ENCODE data around the gene TOPBP1. TPM values are rescaled to one million over a fixed set of nuclear protein-coding genes. Genes with fewer than 3 reads are reported as not detected.

TOPBP1 gene
- total and polyA plus RNA-seq, 2 donors (not counting 3 experiments of a cell fraction or from before 2014, with no cell fraction given): 23.3 to 42.2 TPM

DNA sequence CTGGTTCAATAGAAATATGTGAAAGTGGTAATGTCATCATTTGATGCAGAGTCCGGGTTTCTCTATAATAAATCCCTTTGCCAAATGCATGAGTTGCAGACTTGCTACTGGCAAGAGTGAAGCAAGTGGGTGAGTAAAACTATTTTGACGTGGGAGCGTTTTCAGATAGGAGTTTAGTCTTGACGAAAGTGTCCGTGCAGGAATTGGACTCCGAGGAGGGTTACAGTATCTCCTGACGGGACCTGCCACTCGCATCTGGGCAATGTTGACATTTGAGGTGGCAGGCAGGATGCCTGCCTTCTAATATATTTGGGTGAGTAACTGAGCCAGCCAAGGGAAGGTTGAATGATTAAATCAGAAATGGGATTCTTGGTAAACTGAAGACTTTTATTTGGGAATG is 72.2 kb downstream of the TOPBP1 start:
- intact Hi-C loops (cut with micrococcal nuclease): no loop called here
- Histone ChIP-seq H3K4me1 (ENCODE audit: control insufficient read depth, extremely low read depth, insufficient read depth, low read length) (peaks cover 18% of the 10 kb centered on the region), H3K9me3 (replicated peaks; ENCODE audit: control insufficient read depth, insufficient read depth, low read length) (no peaks in the 10 kb centered on the region), H3K27ac (ENCODE audit: insufficient read depth, low read depth, low read length) (no peak overlapping the region), H3K27me3 (ENCODE audit: control insufficient read depth in 2 of 2, insufficient read depth in 2 of 2, low read length in 2 of 2) (no peaks in the 10 kb centered on the region), H3K79me2 (ENCODE audit: control insufficient read depth, insufficient read depth, low read length) (peaks cover 15% of the 10 kb centered on the region), H3K4me2 (ENCODE audit: insufficient read depth, low read length) (no peak overlapping the region), H2AFZ (ENCODE audit: low read depth, low read length) (no peak overlapping the region), H3K36me3 (ENCODE audit: control insufficient read depth in 2 of 2, extremely low read depth in 1 of 2, insufficient read depth in 2 of 2, low read length in 2 of 2) (peaks cover 17 to 34% of the 10 kb centered on the region in 2 experiments), H3K9me1 (replicated peaks; ENCODE audit: control insufficient read depth, extremely low read depth, insufficient read depth, low read length) (no peaks in the 10 kb centered on the region), H3K9ac (replicated peaks; ENCODE audit: extremely low read depth, insufficient read depth, low read length) (no peak overlapping the region), H3K4me3 (replicated peaks in 1 of 3; ENCODE audit: insufficient read depth in 1 of 3, low read depth in 1 of 3, low read length in 3 of 3) (no peak overlapping the region), H4K20me1 (replicated peaks; ENCODE audit: control insufficient read depth, extremely low read depth, insufficient read depth, low read length) (peaks cover 2% of the 10 kb centered on the region)
- BruUV-seq (replicated peaks): no TSS peak
- DNase-seq (ENCODE audit: low read depth, low spot score) (no peak), FAIRE-seq (no peak)
- TF ChIP-seq POLR2A (IDR thresholded peaks at IDR 0.05; ENCODE audit: low read depth, low read length) (no peak), FOS (IDR thresholded peaks at IDR 0.05; ENCODE audit: borderline replicate concordance, insufficient read depth, low read length) (no peak)
- TF ChIP-seq, protein P1, sequence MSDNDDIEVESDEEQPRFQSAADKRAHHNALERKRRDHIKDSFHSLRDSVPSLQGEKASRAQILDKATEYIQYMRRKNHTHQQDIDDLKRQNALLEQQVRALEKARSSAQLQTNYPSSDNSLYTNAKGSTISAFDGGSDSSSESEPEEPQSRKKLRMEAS (IDR thresholded peaks at IDR 0.05; ENCODE audit: insufficient read depth, insufficient read length): no peak
- dilution Hi-C loops (cut with MboI; ENCODE audit: extremely low pct_ligation_motif_present, low sequenced_read_pairs): no loop called here
- POLR2A ChIA-PET: no interaction called here
- CTCF ChIA-PET: no interaction called here

DNA sequence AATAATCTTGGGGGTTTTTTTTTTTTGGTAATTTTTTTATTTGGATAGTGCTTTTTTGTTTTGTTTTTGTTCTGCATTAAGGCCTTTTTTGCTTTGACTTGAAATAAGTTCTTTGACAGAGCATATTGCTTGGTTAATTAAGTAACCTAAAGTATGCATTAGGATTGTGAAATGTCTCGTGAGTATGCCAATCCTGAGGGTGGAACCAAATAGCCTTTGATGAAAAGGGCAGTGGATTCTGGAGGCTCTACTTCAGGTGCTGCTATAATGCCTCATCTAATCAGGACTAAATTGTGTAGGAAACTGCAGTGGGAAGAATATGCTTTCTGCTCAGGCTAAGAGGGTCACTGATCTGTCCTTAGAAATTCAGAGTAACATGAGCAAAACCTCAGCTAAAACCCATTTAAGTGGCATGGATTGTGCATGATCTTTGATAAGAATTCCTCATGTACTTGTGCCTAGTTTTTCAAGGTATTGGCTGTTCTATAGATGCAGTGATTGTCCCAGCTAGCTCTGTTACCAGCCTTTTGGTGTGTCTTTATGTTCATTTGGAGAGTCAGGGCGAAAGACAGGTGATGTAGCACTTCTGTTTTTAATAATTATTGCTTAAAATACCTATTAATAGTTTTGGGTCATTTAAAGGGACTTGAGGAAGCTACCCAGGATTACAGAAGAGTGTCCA is 72.8 kb downstream of the TOPBP1 start:
- Histone ChIP-seq H3K4me2 (ENCODE audit: insufficient read depth, low read length) (no peak overlapping the region), H3K79me2 (ENCODE audit: control insufficient read depth, insufficient read depth, low read length) (peaks cover 18% of the 10 kb centered on the region), H3K27ac (ENCODE audit: insufficient read depth, low read depth, low read length) (no peak overlapping the region), H4K20me1 (replicated peaks; ENCODE audit: control insufficient read depth, extremely low read depth, insufficient read depth, low read length) (peaks cover 2% of the 10 kb centered on the region), H3K9me3 (replicated peaks; ENCODE audit: control insufficient read depth, insufficient read depth, low read length) (no peaks in the 10 kb centered on the region), H3K36me3 (ENCODE audit: control insufficient read depth in 2 of 2, extremely low read depth in 1 of 2, insufficient read depth in 2 of 2, low read length in 2 of 2) (peaks cover 18 to 39% of the 10 kb centered on the region in 2 experiments), H2AFZ (ENCODE audit: low read depth, low read length) (no peak overlapping the region), H3K4me1 (ENCODE audit: control insufficient read depth, extremely low read depth, insufficient read depth, low read length) (peaks cover 18% of the 10 kb centered on the region), H3K9ac (replicated peaks; ENCODE audit: extremely low read depth, insufficient read depth, low read length) (no peak overlapping the region), H3K4me3 (replicated peaks in 1 of 3; ENCODE audit: insufficient read depth in 1 of 3, low read depth in 1 of 3, low read length in 3 of 3) (no peak overlapping the region), H3K27me3 (ENCODE audit: control insufficient read depth in 2 of 2, insufficient read depth in 2 of 2, low read length in 2 of 2) (no peaks in the 10 kb centered on the region), H3K9me1 (replicated peaks; ENCODE audit: control insufficient read depth, extremely low read depth, insufficient read depth, low read length) (no peaks in the 10 kb centered on the region)
- ChIA-PET POLR2A (no interaction called here), CTCF (no interaction called here)
- no peak for FAIRE-seq
- dilution Hi-C loops (cut with MboI; ENCODE audit: extremely low pct_ligation_motif_present, low sequenced_read_pairs) (no loop called here), intact Hi-C loops (cut with micrococcal nuclease) (no loop called here)
- TF ChIP-seq EZH2 (IDR thresholded peaks at IDR 0.05; ENCODE audit: borderline replicate concordance, low read depth, low read length, severe bottlenecking) (no peak), JUN (IDR thresholded peaks at IDR 0.05; ENCODE audit: borderline replicate concordance, insufficient read depth, insufficient read length, low read depth) (no peak), POLR2AphosphoS5 (IDR thresholded peaks at IDR 0.05; ENCODE audit: insufficient read depth, low read depth, low read length) (no peak), POLR2A (IDR thresholded peaks at IDR 0.05; ENCODE audit: low read depth, low read length) (no peak), GATA2 (IDR thresholded peaks at IDR 0.05; ENCODE audit: insufficient read depth, insufficient read length, low read depth, low read length) (no peak), MYC (IDR thresholded peaks at IDR 0.05; ENCODE audit: low read depth, low read length) (no peak), FOS (IDR thresholded peaks at IDR 0.05; ENCODE audit: borderline replicate concordance, insufficient read depth, low read length) (no peak)
- TF ChIP-seq, protein P1 (IDR thresholded peaks at IDR 0.05; ENCODE audit: insufficient read depth, insufficient read length): no peak
- TF ChIP-seq, protein P2, sequence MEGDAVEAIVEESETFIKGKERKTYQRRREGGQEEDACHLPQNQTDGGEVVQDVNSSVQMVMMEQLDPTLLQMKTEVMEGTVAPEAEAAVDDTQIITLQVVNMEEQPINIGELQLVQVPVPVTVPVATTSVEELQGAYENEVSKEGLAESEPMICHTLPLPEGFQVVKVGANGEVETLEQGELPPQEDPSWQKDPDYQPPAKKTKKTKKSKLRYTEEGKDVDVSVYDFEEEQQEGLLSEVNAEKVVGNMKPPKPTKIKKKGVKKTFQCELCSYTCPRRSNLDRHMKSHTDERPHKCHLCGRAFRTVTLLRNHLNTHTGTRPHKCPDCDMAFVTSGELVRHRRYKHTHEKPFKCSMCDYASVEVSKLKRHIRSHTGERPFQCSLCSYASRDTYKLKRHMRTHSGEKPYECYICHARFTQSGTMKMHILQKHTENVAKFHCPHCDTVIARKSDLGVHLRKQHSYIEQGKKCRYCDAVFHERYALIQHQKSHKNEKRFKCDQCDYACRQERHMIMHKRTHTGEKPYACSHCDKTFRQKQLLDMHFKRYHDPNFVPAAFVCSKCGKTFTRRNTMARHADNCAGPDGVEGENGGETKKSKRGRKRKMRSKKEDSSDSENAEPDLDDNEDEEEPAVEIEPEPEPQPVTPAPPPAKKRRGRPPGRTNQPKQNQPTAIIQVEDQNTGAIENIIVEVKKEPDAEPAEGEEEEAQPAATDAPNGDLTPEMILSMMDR (IDR thresholded peaks at IDR 0.05; ENCODE audit: extremely low read depth in 1 of 2, insufficient read depth in 1 of 2, low read depth in 1 of 2, low read length in 2 of 2): no peak
- TSS peak; percentile 28 for BruUV-seq (replicated peaks)
- no peak for DNase-seq (ENCODE audit: low read depth, low spot score)
